Body of pancreas (tissue), 4 donors: ENCODE results near the gene TRPM3.

Experiments
- CTCF ChIP-seq, 7 experiments: fragments of 450-650 bp in 4 of 7; fragments of 200-600 bp in 3 of 7; sonication (generic) in 3 of 7; IDR thresholded peaks; one replicate each; pipeline ENCODE4 v1.5.1; 2016 to 2019; ENCODE audit warnings: antibody characterized with exemption in 7 of 7
- POLR2A ChIP-seq, 3 donors: fragments of 450-650 bp; IDR thresholded peaks; one replicate each; pipeline ENCODE4 v1.6.1; 2016; ENCODE audit warnings: antibody characterized with exemption in 3 of 3, mild to moderate bottlenecking in 2 of 3

GRCh38 chr9:70893580-70894122 lies 227.8 kb downstream of the TRPM3 start:
- TF ChIP-seq CTCF (IDR thresholded peaks at IDR 0.05) (no peak), POLR2A (IDR thresholded peaks at IDR 0.05) (no peak)
